ENCODE results near the gene CLEC1A.

- TF ChIP-seq CTCF (IDR thresholded peaks at IDR 0.05) (no peak), POLR2A (IDR thresholded peaks at IDR 0.05) (no peak)
Observed at GRCh38 chr12:10131111-10131690, 32.4 kb upstream of the CLEC1A start.
